OCI-LY7 (cell line): ENCODE measurements around the gene FABP6.

Source experiments
- CTCF ChIP-seq: fragments of 200-600 bp; sonication (generic); conservative IDR thresholded peaks from 2 replicates; pipeline ENCODE4 v1.5.1; 2014; ENCODE audit warnings: mild to moderate bottlenecking, antibody characterized with exemption, low read length, moderate library complexity, mixed read lengths
- EZH2phosphoT487 ChIP-seq: fragments of 200-600 bp; sonication (generic); IDR thresholded peaks from 2 replicates; pipeline ENCODE4 v1.6.1; 2018; ENCODE audit warnings: low read depth, borderline replicate concordance, mild to moderate bottlenecking, mixed run types, antibody characterized with exemption, low read length, moderate library complexity, mixed read lengths

- TF ChIP-seq CTCF = no peak
- no peak for TF ChIP-seq EZH2phosphoT487
Observed at GRCh38 chr5:160181965-160182622, 47.2 kb upstream of the FABP6 start.
